GM12878 (cell line): Measurements from ENCODE around the gene ALAS1.

ENCODE experiments used
- BCL11A ChIP-seq: IDR thresholded peaks from 2 replicates; pipeline ENCODE4 v1.6.1; 2011; ENCODE audit warnings: low read depth, low read length
- BHLHE40 ChIP-seq, 2 experiments: fragments of 450-650 bp in 1 of 2; IDR thresholded peaks; 2 replicates each; pipeline ENCODE4 v1.6.1; 2011 to 2017; ENCODE audit warnings: low read depth in 2 of 2, borderline replicate concordance in 1 of 2, improper control_type of control experiment in 1 of 2, low read length in 1 of 2, mild to moderate bottlenecking in 1 of 2
- CEBPZ ChIP-seq: fragments of 150-350 bp; IDR thresholded peaks from 2 replicates; pipeline ENCODE4 v1.6.1; 2016; ENCODE audit warnings: low read depth, low read length
- RCOR1 ChIP-seq: conservative IDR thresholded peaks from 2 replicates; pipeline ENCODE4 v1.6.1; 2012; ENCODE audit warnings: low read depth, low read length, improper control_type of control experiment
- TAF1 ChIP-seq: IDR thresholded peaks from 2 replicates; pipeline ENCODE4 v1.6.1; 2011; ENCODE audit warnings: mild to moderate bottlenecking, low read depth, low read length, borderline replicate concordance
- TARDBP ChIP-seq: IDR thresholded peaks from 2 replicates; pipeline ENCODE4 v1.6.1; 2016; ENCODE audit warnings: borderline replicate concordance
- TF ChIP-seq, protein P1 (sequence below), 3 experiments: IDR thresholded peaks in 2 of 3; conservative IDR thresholded peaks in 1 of 3; 2 replicates each; pipeline ENCODE4 v1.5.1; 2011; ENCODE audit warnings: low read depth in 3 of 3, low read length in 3 of 3, mild to moderate bottlenecking in 3 of 3, control low read depth in 2 of 3, moderate library complexity in 2 of 3, inconsistent platforms in 1 of 3, mixed read lengths in 1 of 3; ENCODE audit not compliant: control insufficient read depth in 2 of 3, insufficient read depth in 1 of 3; ENCODE audit errors: extremely low read depth in 1 of 3

GRCh38 chr3:52248816-52249547, 51.0 kb downstream of the ALAS1 start:
- TF ChIP-seq TAF1, result no peak
- TF ChIP-seq CEBPZ, result no peak
- no peak for TF ChIP-seq TARDBP
- TF ChIP-seq RCOR1, result no peak
- no peak for TF ChIP-seq BHLHE40 (IDR thresholded peaks at IDR 0.05; ENCODE audit: borderline replicate concordance in 1 of 2, low read depth in 2 of 2, low read length in 1 of 2)
- no peak for TF ChIP-seq BCL11A
- TF ChIP-seq, protein P1, sequence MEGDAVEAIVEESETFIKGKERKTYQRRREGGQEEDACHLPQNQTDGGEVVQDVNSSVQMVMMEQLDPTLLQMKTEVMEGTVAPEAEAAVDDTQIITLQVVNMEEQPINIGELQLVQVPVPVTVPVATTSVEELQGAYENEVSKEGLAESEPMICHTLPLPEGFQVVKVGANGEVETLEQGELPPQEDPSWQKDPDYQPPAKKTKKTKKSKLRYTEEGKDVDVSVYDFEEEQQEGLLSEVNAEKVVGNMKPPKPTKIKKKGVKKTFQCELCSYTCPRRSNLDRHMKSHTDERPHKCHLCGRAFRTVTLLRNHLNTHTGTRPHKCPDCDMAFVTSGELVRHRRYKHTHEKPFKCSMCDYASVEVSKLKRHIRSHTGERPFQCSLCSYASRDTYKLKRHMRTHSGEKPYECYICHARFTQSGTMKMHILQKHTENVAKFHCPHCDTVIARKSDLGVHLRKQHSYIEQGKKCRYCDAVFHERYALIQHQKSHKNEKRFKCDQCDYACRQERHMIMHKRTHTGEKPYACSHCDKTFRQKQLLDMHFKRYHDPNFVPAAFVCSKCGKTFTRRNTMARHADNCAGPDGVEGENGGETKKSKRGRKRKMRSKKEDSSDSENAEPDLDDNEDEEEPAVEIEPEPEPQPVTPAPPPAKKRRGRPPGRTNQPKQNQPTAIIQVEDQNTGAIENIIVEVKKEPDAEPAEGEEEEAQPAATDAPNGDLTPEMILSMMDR (IDR thresholded peaks at IDR 0.05 in 2 of 3, conservative IDR thresholded peaks at IDR 0.05 in 1 of 3; ENCODE audit: control insufficient read depth in 2 of 3, extremely low read depth in 1 of 3, insufficient read depth in 1 of 3, low read depth in 3 of 3, low read length in 3 of 3), result no peak
